Panc1 (cell line): Measurements from ENCODE around the gene DMGDH. TPM values are rescaled to one million over a fixed set of nuclear protein-coding genes. Genes with fewer than 3 reads are reported as not detected.

ENCODE experiments used
- ATAC-seq: fragments of 200-7000 bp; cut with Tn5 transposase; 2 replicates; pipeline ENCODE4 v1.9.1; 2020; ENCODE audit warnings: mild to moderate bottlenecking, moderate library complexity
- BruUV-seq: library from RNA; stranded (reverse); fragments of 400-500 nt; replicated peaks from 2 replicates; lab custom pipeline; 2021; lab: Mats Ljungman, UMichigan
- CTCF ChIA-PET: fragments of 300-600 bp; sonication (Branson Sonifier 250); formaldehyde crosslinking; loops from one replicate; lab custom pipeline; 2022; ENCODE audit warnings: antibody characterized with exemption; lab: Charles Lee
- POLR2A ChIA-PET: fragments of 300-600 bp; sonication (Branson Sonifier 250); formaldehyde crosslinking; loops from one replicate; lab custom pipeline; 2022; ENCODE audit warnings: antibody characterized with exemption; lab: Charles Lee
- DNase-seq: peaks from one replicate; pipeline ENCODE4 v3.0.0-alpha.2; 2010; ENCODE audit warnings: low read depth, low spot score
- H3K27ac ChIP-seq: 2 replicates; pipeline ENCODE4 v1.5.1; 2011; ENCODE audit warnings: mild to moderate bottlenecking, low read length, inconsistent platforms
- H3K27me3 ChIP-seq: fragments of 200-500 bp; sonication (Bioruptor generic); 2 replicates; pipeline ENCODE4 v1.6.0; 2014; ENCODE audit warnings: low read length, inconsistent platforms; ENCODE audit not compliant: control insufficient read depth, insufficient read depth
- H3K36me3 ChIP-seq: fragments of 200-500 bp; sonication (Bioruptor generic); 2 replicates; pipeline ENCODE4 v1.5.1; 2014; ENCODE audit warnings: inconsistent platforms, mild to moderate bottlenecking, low read length, moderate library complexity; ENCODE audit not compliant: control insufficient read depth, insufficient read depth
- H3K4me1 ChIP-seq: 2 replicates; pipeline ENCODE4 v1.5.1; 2011; ENCODE audit warnings: inconsistent platforms, mild to moderate bottlenecking, low read length, moderate library complexity; ENCODE audit not compliant: control insufficient read depth, insufficient read depth
- H3K4me3 ChIP-seq, 2 experiments: 2 replicates each; pipeline ENCODE4 v1.5.1; 2011 to 2012; ENCODE audit warnings: low read depth in 2 of 2, low read length in 2 of 2, mild to moderate bottlenecking in 2 of 2, inconsistent platforms in 1 of 2, moderate library complexity in 1 of 2
- H3K9me3 ChIP-seq: fragments of 200-500 bp; sonication (Bioruptor generic); 2 replicates; pipeline ENCODE4 v1.5.1; 2014; ENCODE audit warnings: low read depth, mild to moderate bottlenecking, inconsistent platforms, low read length, moderate library complexity; ENCODE audit not compliant: control insufficient read depth, insufficient read depth
- CTCF ChIP-seq: fragments of 450-650 bp; IDR thresholded peaks from 2 replicates; pipeline ENCODE4 v1.5.1; 2017; ENCODE audit warnings: mild to moderate bottlenecking
- POLR2AphosphoS5 ChIP-seq: IDR thresholded peaks from 2 replicates; pipeline ENCODE4 v1.6.1; 2012; ENCODE audit warnings: mild to moderate bottlenecking, low read depth, low read length, moderate library complexity
- REST ChIP-seq, 2 experiments: IDR thresholded peaks; 2 replicates each; pipeline ENCODE4 v1.6.1; 2011 to 2012; ENCODE audit warnings: low read depth in 2 of 2, control low read depth in 1 of 2, low read length in 1 of 2, mild to moderate bottlenecking in 1 of 2, moderate library complexity in 1 of 2; ENCODE audit not compliant: insufficient read depth in 1 of 2
- SIN3A ChIP-seq: IDR thresholded peaks from 2 replicates; pipeline ENCODE4 v1.6.1; 2012; ENCODE audit warnings: low read depth, mild to moderate bottlenecking, low read length, moderate library complexity, borderline replicate concordance; ENCODE audit not compliant: insufficient read depth
- TCF7L2 ChIP-seq: IDR thresholded peaks from 2 replicates; pipeline ENCODE4 v1.6.1; 2011; ENCODE audit warnings: mild to moderate bottlenecking, low read depth, low read length, inconsistent platforms
- in situ Hi-C: cut with HindIII; loops from 2 replicates; pipeline ENCODE4 v1.10.0; 2016; ENCODE audit warnings: low sequenced_read_pairs, low pct_unique_long_range_greater_than_20kb
- intact Hi-C: fragments of 100-400 bp; cut with micrococcal nuclease; formaldehyde crosslinking; loops from one replicate; pipeline ENCODE4 v1.10.0; 2022; ENCODE audit not compliant: unreplicated experiment
- total RNA-seq: library from RNA; stranded (reverse); gene quantifications from one replicate; pipeline ENCODE4 v1.2.1, GENCODE V29; 2021; ENCODE audit not compliant: unreplicated experiment

The DMGDH gene
- total RNA-seq, 1 experiment from 2014 or later, result 0.54 TPM

- intact Hi-C loops, result no loop called here
These were observed 36.4 kb upstream of the DMGDH start for GRCh38 chr5:79105868-79106267.

GRCh38 chr5:79093762-79094161 is 24.3 kb upstream of the DMGDH start:
- intact Hi-C loops, result no loop called here
- POLR2A ChIA-PET, result interaction anchor here (0.7 kb wide), 1 partner anchor 10 kb away, joined by 3 read pairs; no protein-coding TSS in a partner anchor
- Histone ChIP-seq H3K4me1 (no peaks in the 10 kb centered on the region), H3K27ac (no peak overlapping the region), H3K36me3 (no peaks in the 10 kb centered on the region), H3K9me3 (no peaks in the 10 kb centered on the region), H3K4me3 (no peak overlapping the region), H3K27me3 (peaks cover 4% of the 10 kb centered on the region; the same call in 1 of the 2 replicates)
- no TSS peak for BruUV-seq
- TF ChIP-seq REST (IDR thresholded peaks at IDR 0.05; ENCODE audit: insufficient read depth in 1 of 2, low read depth in 2 of 2, low read length in 1 of 2) (no peak), TCF7L2 (no peak), CTCF (no peak), SIN3A (no peak), POLR2AphosphoS5 (no peak)
- CTCF ChIA-PET, result no interaction called here
- DNase-seq, result no peak
- no peak for ATAC-seq
- in situ Hi-C loops, result no loop called here

More at GRCh38 chr5:79105868-79106267, 36.4 kb upstream of the DMGDH start:
- no peak for ATAC-seq
- Histone ChIP-seq H3K9me3 (no peaks in the 10 kb centered on the region), H3K36me3 (no peaks in the 10 kb centered on the region), H3K4me1 (no peaks in the 10 kb centered on the region), H3K27me3 (peaks cover 35% of the 10 kb centered on the region), H3K4me3 (no peak overlapping the region), H3K27ac (no peak overlapping the region)
- BruUV-seq, result no TSS peak
- ChIA-PET POLR2A (interaction anchor here (0.8 kb wide), 1 partner anchor 13 kb away, joined by 3 read pairs; no protein-coding TSS in a partner anchor), CTCF (interaction anchor here (0.6 kb wide), 1 partner anchor 17 kb away, joined by 3 read pairs; no protein-coding TSS in a partner anchor)
- DNase-seq, result no peak
- no peak for TF ChIP-seq SIN3A
- no peak for TF ChIP-seq REST (IDR thresholded peaks at IDR 0.05; ENCODE audit: insufficient read depth in 1 of 2, low read depth in 2 of 2, low read length in 1 of 2)
- TF ChIP-seq POLR2AphosphoS5, result no peak
- no peak for TF ChIP-seq TCF7L2
- TF ChIP-seq CTCF, result no peak
- in situ Hi-C loops, result no loop called here
